Measurements from ENCODE around the gene SPTBN1. TPM values are rescaled to one million over a fixed set of nuclear protein-coding genes. Genes with fewer than 3 reads are reported as not detected.

Gene SPTBN1
- total and polyA plus RNA-seq, 2 of the 13 experiments (the other 11 are each of a cell fraction or from before 2014, with no cell fraction given), result 123 to 299 TPM

DNA sequence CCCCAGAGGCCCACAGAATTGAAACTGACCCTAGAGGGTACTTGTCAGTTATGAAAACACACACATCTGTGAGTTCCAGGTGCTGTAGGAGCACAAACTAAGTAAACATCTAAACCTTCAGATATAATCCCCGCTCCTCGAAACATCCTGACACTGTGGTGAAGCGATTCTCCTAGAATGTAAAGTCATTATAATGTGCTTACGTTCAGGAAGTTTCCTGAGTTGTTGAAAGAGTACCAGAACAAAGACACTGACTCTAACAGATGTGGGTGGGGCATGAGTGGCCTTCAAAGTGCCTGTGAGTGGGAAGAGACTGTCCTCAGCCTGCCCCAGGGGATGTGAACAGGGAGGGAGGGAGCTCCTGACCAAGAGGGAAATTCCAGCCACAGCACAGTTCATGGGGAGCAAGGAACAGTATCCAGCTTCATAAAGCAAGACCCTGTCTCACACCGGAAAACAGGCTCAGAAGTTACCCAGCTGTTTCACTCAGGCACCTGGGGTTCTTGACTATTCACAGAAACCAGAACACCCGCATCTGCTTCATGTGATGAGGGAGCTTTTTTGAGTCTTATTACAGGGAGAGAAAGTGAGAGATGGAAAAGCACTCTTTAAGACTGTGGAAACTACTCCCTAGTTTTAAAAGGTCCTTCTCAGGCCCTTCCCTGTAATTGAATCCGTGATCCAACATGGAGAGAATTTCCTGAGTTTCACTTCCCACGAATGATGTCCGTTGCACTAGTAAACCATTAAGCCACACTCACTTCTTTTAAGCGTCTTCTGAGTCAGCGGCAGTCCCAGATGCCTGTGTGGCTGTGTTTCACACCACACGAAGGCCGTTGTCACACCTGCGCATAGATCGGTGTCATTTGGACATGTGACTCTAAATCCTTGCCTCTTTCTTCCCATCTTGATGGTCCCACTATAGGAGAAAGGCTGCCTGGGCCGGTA, 178.7 kb downstream of the SPTBN1 start:
- Histone ChIP-seq H3K27me3 (ENCODE audit: control insufficient read depth in 1 of 2, insufficient read depth in 2 of 2, low read length in 2 of 2) (no peaks in the 10 kb centered on the region), H4K20me1 (ENCODE audit: insufficient read depth, low read length) (peaks cover 31% of the 10 kb centered on the region), H3K9ac (ENCODE audit: insufficient read depth, low read depth, low read length) (no peak overlapping the region), H3K4me2 (ENCODE audit: low read depth, low read length) (no peak overlapping the region), H3K4me3 (replicated peaks in 1 of 3; ENCODE audit: insufficient read depth in 1 of 3, low read depth in 2 of 3, low read length in 3 of 3) (no peak overlapping the region), H3K36me3 (replicated peaks in 1 of 2; ENCODE audit: control insufficient read depth in 1 of 2, insufficient read depth in 2 of 2, low read length in 2 of 2) (peaks cover 75 to 97% of the 10 kb centered on the region in 2 experiments), H3K27ac (ENCODE audit: extremely low read length, insufficient read depth, low read length) (no peak overlapping the region), H3K4me1 (ENCODE audit: insufficient read depth, low read length) (peaks cover 37% of the 10 kb centered on the region), H3K79me2 (ENCODE audit: insufficient read depth, low read length) (peaks cover 47% of the 10 kb centered on the region), H3K9me3 (ENCODE audit: low read length) (no peaks in the 10 kb centered on the region), H2AFZ (ENCODE audit: low read length) (no peak overlapping the region)
- FAIRE-seq, result no peak
- BruUV-seq (replicated peaks), result no TSS peak
- DNase-seq (ENCODE audit: low spot score), result no peak
- intact Hi-C loops (cut with micrococcal nuclease; ENCODE audit: unreplicated experiment), result loop anchor here (5.0 kb wide), 1 partner anchor 78 kb away; no protein-coding TSS in a partner anchor
- 97% methylated on average over 16 of the region's 16 CpGs for WGBS (ENCODE audit: low lambda C conversion rate)
- peak; percentile 24 for ATAC-seq
- POLR2A ChIA-PET, result interaction anchor here (1.1 kb wide), 1 partner anchor 77 kb away, joined by 4 read pairs; no protein-coding TSS in a partner anchor
- CTCF ChIA-PET (ENCODE audit: low intra/inter-chr PET ratio, low total read pairs), result no interaction called here
- in situ Hi-C loops (cut with HindIII; ENCODE audit: extremely low pct_ligation_motif_present, low pct_unique_long_range_greater_than_20kb), result no loop called here
- TF ChIP-seq POLR2AphosphoS5 (IDR thresholded peaks at IDR 0.05; ENCODE audit: low read depth, low read length) (peak; percentile 18), NCOA5 (CRISPR knock-in tag; IDR thresholded peaks at IDR 0.05) (no peak), TEAD3 (CRISPR knock-in tag; optimal IDR thresholded peaks at IDR 0.05; ENCODE audit: borderline replicate concordance) (peak; percentile 55), ZNF33B (CRISPR knock-in tag; IDR thresholded peaks at IDR 0.05) (no peak), POLR2G (IDR thresholded peaks at IDR 0.05; ENCODE audit: low read depth, low read length) (peak; percentile 49; the same call in 1 of the 2 replicates), POGZ (CRISPR knock-in tag; IDR thresholded peaks at IDR 0.05) (no peak), SOX13 (IDR thresholded peaks at IDR 0.05) (no peak), SOX13 (CRISPR knock-in tag; conservative IDR thresholded peaks at IDR 0.05 in 1 of 2, IDR thresholded peaks at IDR 0.05 in 1 of 2) (peak in 1 of 2 experiments; percentile 17; a peak in 1 of 4 replicates), FOSL2 (CRISPR knock-in tag; IDR thresholded peaks at IDR 0.05) (no peak), ZNF501 (CRISPR knock-in tag; IDR thresholded peaks at IDR 0.05) (peak; percentile 42; the same call in 1 of the 2 replicates), DZIP1 (CRISPR knock-in tag; IDR thresholded peaks at IDR 0.05) (no peak), WIZ (CRISPR knock-in tag; IDR thresholded peaks at IDR 0.05) (no peak), ZBED4 (CRISPR knock-in tag; IDR thresholded peaks at IDR 0.05; ENCODE audit: borderline replicate concordance) (no peak), RBM22 (optimal IDR thresholded peaks at IDR 0.05; ENCODE audit: low read length) (peak; percentile 91), DBP (CRISPR knock-in tag; IDR thresholded peaks at IDR 0.05; ENCODE audit: not compliant biosample characterization) (no peak), HNRNPLL (IDR thresholded peaks at IDR 0.05; ENCODE audit: low read depth, low read length, poor library complexity, severe bottlenecking) (no peak)
